H1 (cell line): ENCODE measurements around the gene NFIC. TPM values are rescaled to one million over a fixed set of nuclear protein-coding genes. Genes with fewer than 3 reads are reported as not detected.

Experiments
- CTCF ChIA-PET: fragments of 300-600 bp; sonication (Branson Sonifier 250); formaldehyde crosslinking; loops from one replicate; lab custom pipeline; 2021; ENCODE audit not compliant: partially characterized antibody; lab: Charles Lee
- POLR2A ChIA-PET: fragments of 300-600 bp; sonication (Branson Sonifier 250); formaldehyde crosslinking; loops from one replicate; lab custom pipeline; 2021; ENCODE audit warnings: inconsistent platforms; ENCODE audit not compliant: partially characterized antibody; lab: Charles Lee
- DNase-seq, 2 experiments: peaks; one replicate each; pipeline versions ENCODE4 v3.0.0 to v3.0.0-alpha.2; 2010 to 2022; ENCODE audit warnings: low spot score in 2 of 2, low read depth in 1 of 2, mixed read lengths in 1 of 2
- FAIRE-seq: peaks from 2 replicates; lab custom pipeline; 2011; peaks lifted over from hg19 to GRCh38; lab: Jason Lieb, UNC
- H2AFZ ChIP-seq: 2 replicates; pipeline ENCODE4 v1.8.1; 2012; ENCODE audit warnings: low read length, inconsistent platforms
- H2AK5ac ChIP-seq: 2 replicates; pipeline ENCODE4 v1.6.1; 2013; ENCODE audit warnings: low read depth, low read length
- H2BK120ac ChIP-seq: replicated peaks from 2 replicates; pipeline ENCODE3; 2013; ENCODE audit warnings: low read depth, low read length, inconsistent platforms
- H2BK12ac ChIP-seq: 2 replicates; pipeline ENCODE4 v1.6.1; 2013; ENCODE audit warnings: low read depth, low read length
- H2BK15ac ChIP-seq: 2 replicates; pipeline ENCODE4 v1.6.1; 2013; ENCODE audit warnings: low read length
- H2BK20ac ChIP-seq: 2 replicates; pipeline ENCODE4 v1.6.1; 2013; ENCODE audit warnings: low read length
- H2BK5ac ChIP-seq: 2 replicates; pipeline ENCODE4 v1.6.1; 2013; ENCODE audit warnings: low read depth, low read length
- H3K14ac ChIP-seq: 2 replicates; pipeline ENCODE4 v1.6.1; 2013; ENCODE audit warnings: inconsistent platforms; ENCODE audit not compliant: insufficient read length
- H3K18ac ChIP-seq: 2 replicates; pipeline ENCODE4 v1.6.1; 2013; ENCODE audit warnings: low read length; ENCODE audit errors: extremely low read depth
- H3K23ac ChIP-seq: 2 replicates; pipeline ENCODE4 v1.6.1; 2013; ENCODE audit warnings: inconsistent platforms; ENCODE audit not compliant: insufficient read length
- H3K23me2 ChIP-seq: 2 replicates; pipeline ENCODE4 v1.6.1; 2013; ENCODE audit warnings: low read depth, low read length
- H3K27ac ChIP-seq: 2 replicates; pipeline ENCODE4 v1.6.1; 2011; ENCODE audit warnings: low read depth, low read length, inconsistent platforms
- H3K27me3 ChIP-seq, 4 experiments: replicated peaks in 1 of 4; 1 replicate in 1 of 4; 2 replicates in 3 of 4; pipeline versions ENCODE4 v1.6.1 to v1.8.1; 2011 to 2013; ENCODE audit warnings: low read length in 3 of 4, mild to moderate bottlenecking in 3 of 4, inconsistent platforms in 2 of 4, mixed read lengths in 2 of 4, moderate library complexity in 1 of 4; ENCODE audit not compliant: control insufficient read depth in 3 of 4, insufficient read depth in 3 of 4; ENCODE audit errors: extremely low read depth in 1 of 4
- H3K36me3 ChIP-seq, 4 experiments: 2 replicates each; pipeline versions ENCODE4 v1.6.1 to v1.8.1; 2011 to 2013; ENCODE audit warnings: mild to moderate bottlenecking in 4 of 4, low read length in 3 of 4, moderate library complexity in 2 of 4, control low read depth in 1 of 4, inconsistent platforms in 1 of 4; ENCODE audit not compliant: insufficient read depth in 4 of 4, control insufficient read depth in 2 of 4
- H3K4ac ChIP-seq: replicated peaks from 2 replicates; pipeline ENCODE3; 2013; ENCODE audit warnings: low read length, low read depth, mixed read lengths, inconsistent platforms; ENCODE audit not compliant: insufficient read length
- H3K4me1 ChIP-seq, 4 experiments: replicated peaks in 1 of 4; 1 replicate in 1 of 4; 2 replicates in 3 of 4; pipeline versions ENCODE4 v1.6.1 to v1.8.1; 2011 to 2013; ENCODE audit warnings: low read length in 3 of 4, inconsistent platforms in 2 of 4, mixed read lengths in 1 of 4; ENCODE audit not compliant: insufficient read depth in 4 of 4, control insufficient read depth in 3 of 4
- H3K4me2 ChIP-seq, 2 experiments: 2 replicates each; pipeline versions ENCODE4 v1.6.1 to v1.8.1; 2011 to 2013; ENCODE audit warnings: low read depth in 2 of 2, low read length in 2 of 2, control low read depth in 1 of 2, inconsistent platforms in 1 of 2, mild to moderate bottlenecking in 1 of 2; ENCODE audit not compliant: insufficient read depth in 1 of 2
- H3K4me3 ChIP-seq, 4 experiments: fragments of 200-600, 300-600 bp in 1 of 4; sonication (generic), shearing (Covaris generic), sonication (Bioruptor Twin) in 1 of 4; 2 replicates each; pipeline versions ENCODE4 v1.5.1 to v1.8.1; 2011 to 2016; ENCODE audit warnings: low read length in 4 of 4, low read depth in 3 of 4, control low read depth in 2 of 4, inconsistent platforms in 2 of 4, mild to moderate bottlenecking in 2 of 4, mixed read lengths in 1 of 4, moderate library complexity in 1 of 4; ENCODE audit not compliant: insufficient read depth in 2 of 4; ENCODE audit errors: extremely low read depth in 1 of 4
- H3K56ac ChIP-seq: replicated peaks from 2 replicates; pipeline ENCODE3; 2013; ENCODE audit warnings: low read depth, mild to moderate bottlenecking, mixed read lengths, low read length, inconsistent platforms; ENCODE audit not compliant: insufficient read length
- H3K79me1 ChIP-seq: 2 replicates; pipeline ENCODE4 v1.6.1; 2013; ENCODE audit warnings: low read depth, low read length, control low read depth
- H3K79me2 ChIP-seq, 2 experiments: 2 replicates each; pipeline versions ENCODE4 v1.6.1 to v1.8.1; 2012 to 2013; ENCODE audit warnings: low read length in 2 of 2, mild to moderate bottlenecking in 2 of 2, inconsistent platforms in 1 of 2; ENCODE audit not compliant: insufficient read depth in 2 of 2, control insufficient read depth in 1 of 2
- H3K9ac ChIP-seq, 4 experiments: replicated peaks in 1 of 4; 1 replicate in 1 of 4; 2 replicates in 3 of 4; pipeline versions ENCODE4 v1.6.1 to v1.8.1; 2011 to 2013; ENCODE audit warnings: low read depth in 3 of 4, low read length in 3 of 4, control low read depth in 2 of 4, mild to moderate bottlenecking in 2 of 4, moderate library complexity in 2 of 4, inconsistent platforms in 1 of 4; ENCODE audit errors: extremely low read depth in 1 of 4
- H3K9me3 ChIP-seq, 2 experiments: 2 replicates each; pipeline versions ENCODE4 v1.6.1 to v1.8.1; 2012 to 2013; ENCODE audit warnings: mild to moderate bottlenecking in 2 of 2, moderate library complexity in 2 of 2, control low read depth in 1 of 2, inconsistent platforms in 1 of 2, low read depth in 1 of 2, low read length in 1 of 2, mixed read lengths in 1 of 2; ENCODE audit not compliant: insufficient read depth in 2 of 2
- H4K20me1 ChIP-seq, 2 experiments: replicated peaks in 1 of 2; 2 replicates each; pipeline versions ENCODE3 to v1.8.1; 2011 to 2013; ENCODE audit warnings: inconsistent platforms in 2 of 2, low read length in 2 of 2, mild to moderate bottlenecking in 1 of 2; ENCODE audit not compliant: insufficient read depth in 2 of 2, control insufficient read depth in 1 of 2
- H4K5ac ChIP-seq: 2 replicates; pipeline ENCODE4 v1.6.1; 2013; ENCODE audit warnings: low read length, low read depth, mixed read lengths, inconsistent platforms; ENCODE audit not compliant: insufficient read length
- H4K8ac ChIP-seq: 2 replicates; pipeline ENCODE4 v1.8.0; 2013; ENCODE audit warnings: mild to moderate bottlenecking, moderate library complexity, low read length, inconsistent platforms; ENCODE audit not compliant: insufficient read depth; ENCODE audit errors: extremely low read depth
- H4K91ac ChIP-seq: replicated peaks from 2 replicates; pipeline ENCODE3; 2013; ENCODE audit warnings: low read length, mixed read lengths, inconsistent platforms; ENCODE audit not compliant: insufficient read length
- CTBP2 ChIP-seq: IDR thresholded peaks from 2 replicates; pipeline ENCODE4 v1.7.0; 2011; ENCODE audit warnings: borderline replicate concordance, mild to moderate bottlenecking, moderate library complexity, mixed read lengths, low read length; ENCODE audit not compliant: insufficient read depth, insufficient read length
- EP300 ChIP-seq, 2 experiments: IDR thresholded peaks; 1 replicate in 1 of 2; 2 replicates in 1 of 2; pipeline ENCODE4 v1.6.1; 2011 to 2012; ENCODE audit warnings: low read depth in 2 of 2, low read length in 2 of 2, mild to moderate bottlenecking in 2 of 2, borderline replicate concordance in 1 of 2, inconsistent platforms in 1 of 2, moderate library complexity in 1 of 2
- FOSL1 ChIP-seq: IDR thresholded peaks from 2 replicates; pipeline ENCODE4 v1.6.1; 2011; ENCODE audit warnings: mild to moderate bottlenecking, low read depth, low read length, moderate library complexity; ENCODE audit not compliant: insufficient read depth
- JUND ChIP-seq: IDR thresholded peaks from 2 replicates; pipeline ENCODE4 v1.6.1; 2011; ENCODE audit warnings: mild to moderate bottlenecking, improper control_type of control experiment, low read length
- KDM4A ChIP-seq: IDR thresholded peaks from one replicate; pipeline ENCODE4 v1.7.1; 2012; ENCODE audit warnings: low read depth, mild to moderate bottlenecking, moderate library complexity, low read length, inconsistent platforms; ENCODE audit not compliant: severe bottlenecking
- POLR2AphosphoS5 ChIP-seq: IDR thresholded peaks from 2 replicates; pipeline ENCODE4 v1.6.1; 2011; ENCODE audit warnings: low read depth, low read length
- SAP30 ChIP-seq: fragments of 300-600 bp; sonication (generic); IDR thresholded peaks from 2 replicates; pipeline ENCODE4 v1.7.1; 2012; ENCODE audit warnings: low read length, moderate library complexity, mild to moderate bottlenecking, inconsistent platforms; ENCODE audit not compliant: insufficient read depth, insufficient replicate concordance
- SIN3A ChIP-seq, 2 experiments: IDR thresholded peaks in 1 of 2; conservative IDR thresholded peaks in 1 of 2; 2 replicates each; pipeline ENCODE4 v1.6.1; 2011 to 2012; ENCODE audit warnings: low read length in 2 of 2, improper control_type of control experiment in 1 of 2, low read depth in 1 of 2, mild to moderate bottlenecking in 1 of 2
- SP2 ChIP-seq: IDR thresholded peaks from 2 replicates; pipeline ENCODE4 v1.6.1; 2012; ENCODE audit warnings: mild to moderate bottlenecking, low read length, inconsistent platforms
- TAF1 ChIP-seq: IDR thresholded peaks from 2 replicates; pipeline ENCODE4 v1.6.1; 2011; ENCODE audit warnings: mild to moderate bottlenecking, low read depth, low read length
- TAF7 ChIP-seq: optimal IDR thresholded peaks from 2 replicates; pipeline ENCODE3; 2011; ENCODE audit warnings: low read depth, mild to moderate bottlenecking, inconsistent platforms, low read length, moderate library complexity, borderline replicate concordance
- WGBS, 2 experiments: shearing (Covaris generic) in 1 of 2; methylation state at CpG; one replicate each; pipeline versions ENCODE4 v1.1.6 to v1.1.7; 2013 to 2015; ENCODE audit warnings: low lambda C conversion rate in 2 of 2, mixed read lengths in 2 of 2, inconsistent platforms in 1 of 2, low coverage in 1 of 2, missing lambda C conversion rate in 1 of 2; ENCODE audit not compliant: insufficient replicate concordance in 2 of 2, insufficient coverage in 1 of 2, insufficient read length in 1 of 2; ENCODE audit errors: extremely low coverage in 1 of 2, missing lambda C conversion rate in 1 of 2; 5-methylcytosine and 5-hydroxymethylcytosine counted together
- polyA plus RNA-seq, 7 experiments: library from polyadenylated mRNA; depleted of rRNA in 3 of 7; stranded (reverse) in 5 of 7; unstranded in 2 of 7; fragments of >200 nt in 5 of 7; fragments of 200-250 nt in 2 of 7; gene quantifications; 1 replicate in 5 of 7; 2 replicates in 1 of 7; 4 replicates in 1 of 7; pipeline versions ENCODE4 v1.2.1 to v1.2.3, GENCODE V29; 2011 to 2013; ENCODE audit warnings: missing spikeins in 2 of 7, mixed read lengths in 2 of 7
- total RNA-seq: library from RNA; stranded (reverse); fragmentation: NEBNext Ultra II Directional; extraction: Animal tissue kit (Norgen Biotek cat#: 25700); gene quantifications from 2 replicates; pipeline ENCODE4 v1.2.1, GENCODE V29; 2021

NFIC gene
- total and polyA plus RNA-seq, 2 of the 8 experiments (the other 6 are each of a cell fraction or from before 2014, with no cell fraction given): 0.56 to 3.2 TPM

GRCh38 chr19:3511506-3512251 lies 145.3 kb downstream of the NFIC start:
- no peak overlapping the region for H3K27ac ChIP-seq
- H4K91ac ChIP-seq: no peak overlapping the region
- peaks cover 41% of the 10 kb centered on the region for H3K79me1 ChIP-seq
- no peak for FAIRE-seq
- no peaks in the 10 kb centered on the region; a peak in 2 of 8 replicates for H3K36me3 ChIP-seq
- H3K56ac ChIP-seq: no peak overlapping the region
- H3K23ac ChIP-seq: no peak overlapping the region
- H3K4ac ChIP-seq: no peak overlapping the region
- no peaks in the 10 kb centered on the region for H3K27me3 ChIP-seq
- H2BK15ac ChIP-seq: 0 out of 2 replicates have a peak overlapping the region, but pooled peaks have one; percentile 46
- ChIA-PET CTCF (interaction anchor here (0.8 to 2.2 kb wide), 4 partner anchors 8 to 97 kb away, joined by 3 to 8 read pairs (median 4); no protein-coding TSS in a partner anchor), POLR2A (interaction anchor here (1.1 to 1.6 kb wide), 3 partner anchors 9 to 27 kb away, joined by 3 to 7 read pairs (median 5); partner anchors contain the start of gene TEKTIP1)
- no peak overlapping the region for H4K5ac ChIP-seq
- no peak overlapping the region; the same call in 1 of the 2 replicates for H2BK12ac ChIP-seq
- no peak for DNase-seq
- no peak overlapping the region for H2AK5ac ChIP-seq
- no peak overlapping the region for H2BK120ac ChIP-seq
- no peak overlapping the region for H3K9ac ChIP-seq
- 93% methylated on average over 22 of the region's 26 CpGs; no CpG with 5 or more reads in 1 of the 2 experiments for WGBS, 2 experiments
- H4K20me1 ChIP-seq: peaks cover 19 to 39% of the 10 kb centered on the region in 2 experiments
- no peak overlapping the region for H3K14ac ChIP-seq
- no peak overlapping the region for H4K8ac ChIP-seq
- no peak overlapping the region for H3K18ac ChIP-seq
- H3K79me2 ChIP-seq: peaks cover 0 to 76% of the 10 kb centered on the region in 2 experiments; a peak in 2 of 4 replicates
- H2AFZ ChIP-seq: no peak overlapping the region
- H2BK5ac ChIP-seq: no peak overlapping the region
- H3K9me3 ChIP-seq: no peaks in the 10 kb centered on the region
- H3K4me1 ChIP-seq: peaks cover 0 to 10% (median 7%) of the 10 kb centered on the region in 4 experiments; a peak in 5 of 7 replicates
- no peak overlapping the region for H3K4me3 ChIP-seq
- no peak overlapping the region for H3K4me2 ChIP-seq
- H2BK20ac ChIP-seq: no peak overlapping the region
- peaks cover 11% of the 10 kb centered on the region for H3K23me2 ChIP-seq
- TF ChIP-seq TAF1 (no peak), CTBP2 (no peak), SAP30 (no peak), JUND (no peak), SIN3A (conservative IDR thresholded peaks at IDR 0.05 in 1 of 2, IDR thresholded peaks at IDR 0.05 in 1 of 2; ENCODE audit: low read depth in 1 of 2, low read length in 2 of 2) (no peak), KDM4A (no peak), TAF7 (no peak), FOSL1 (no peak), POLR2AphosphoS5 (no peak), EP300 (IDR thresholded peaks at IDR 0.05; ENCODE audit: borderline replicate concordance in 1 of 2, low read depth in 2 of 2, low read length in 2 of 2) (no peak), SP2 (no peak)
